Mesendoderm (in vitro differentiated cells): ENCODE measurements around the gene STX18.

ENCODE experiments used
- DNase-seq: peaks from one replicate; pipeline ENCODE4 v3.0.0; 2013
- H2AK5ac ChIP-seq: 2 replicates; pipeline ENCODE4 v1.6.1; 2013; ENCODE audit warnings: low read length, inconsistent platforms
- H2BK120ac ChIP-seq: 2 replicates; pipeline ENCODE4 v1.6.1; 2013; ENCODE audit warnings: low read depth, mild to moderate bottlenecking, low read length, moderate library complexity, mixed read lengths
- H2BK15ac ChIP-seq: replicated peaks from 2 replicates; pipeline ENCODE4 v1.6.1; 2013; ENCODE audit warnings: low read depth, mild to moderate bottlenecking, moderate library complexity
- H2BK5ac ChIP-seq: 2 replicates; pipeline ENCODE4 v1.6.1; 2013; ENCODE audit warnings: low read length, inconsistent platforms
- H3K18ac ChIP-seq: 2 replicates; pipeline ENCODE4 v1.6.1; 2013; ENCODE audit warnings: mild to moderate bottlenecking, low read length, mixed read lengths
- H3K23ac ChIP-seq: one replicate; pipeline ENCODE4 v1.6.1; 2013; ENCODE audit warnings: low read length
- H3K27ac ChIP-seq: 2 replicates; pipeline ENCODE4 v1.5.1; 2013; ENCODE audit warnings: low read depth, mild to moderate bottlenecking, inconsistent platforms, low read length, moderate library complexity
- H3K27me3 ChIP-seq: 2 replicates; pipeline ENCODE4 v1.6.1; 2013; ENCODE audit warnings: low read length, control low read depth, mild to moderate bottlenecking, inconsistent platforms; ENCODE audit not compliant: insufficient read depth, poor library complexity
- H3K36me3 ChIP-seq: 2 replicates; pipeline ENCODE4 v1.6.1; 2013; ENCODE audit warnings: low read length, inconsistent platforms; ENCODE audit not compliant: control insufficient read depth, insufficient read depth
- H3K4ac ChIP-seq: one replicate; pipeline ENCODE4 v1.6.1; 2013; ENCODE audit warnings: low read depth, mild to moderate bottlenecking, low read length, moderate library complexity
- H3K4me1 ChIP-seq: 2 replicates; pipeline ENCODE4 v1.6.1; 2013; ENCODE audit warnings: low read depth, low read length, inconsistent platforms; ENCODE audit not compliant: control insufficient read depth
- H3K4me2 ChIP-seq: 2 replicates; pipeline ENCODE4 v1.6.1; 2013; ENCODE audit warnings: low read length
- H3K4me3 ChIP-seq: 2 replicates; pipeline ENCODE4 v1.5.1; 2013; ENCODE audit warnings: mild to moderate bottlenecking, low read length
- H3K56ac ChIP-seq: one replicate; pipeline ENCODE4 v1.6.1; 2013; ENCODE audit warnings: low read length
- H3K79me1 ChIP-seq: 2 replicates; pipeline ENCODE4 v1.6.1; 2013; ENCODE audit warnings: low read length, inconsistent platforms
- H3K79me2 ChIP-seq: 2 replicates; pipeline ENCODE4 v1.6.1; 2013; ENCODE audit warnings: mild to moderate bottlenecking, low read length; ENCODE audit not compliant: control insufficient read depth, insufficient read depth
- H3K9ac ChIP-seq: 2 replicates; pipeline ENCODE4 v1.6.1; 2013; ENCODE audit warnings: low read length, inconsistent platforms
- H4K5ac ChIP-seq: one replicate; pipeline ENCODE4 v1.6.1; 2013; ENCODE audit warnings: low read length
- H4K8ac ChIP-seq: one replicate; pipeline ENCODE4 v1.6.1; 2013; ENCODE audit warnings: low read depth, mild to moderate bottlenecking, control low read depth, low read length, moderate library complexity
- WGBS: extraction: QIAGEN DNeasy Blood & Tissue Kit; methylation state at CpG from one replicate; pipeline ENCODE4 v1.1.7; 2013; ENCODE audit warnings: low lambda C conversion rate, missing lambda C conversion rate; ENCODE audit not compliant: insufficient coverage; ENCODE audit errors: extremely low coverage; 5-methylcytosine and 5-hydroxymethylcytosine counted together

STX18 gene

GRCh38 chr4:4410271-4410670, 131.6 kb downstream of the STX18 start:
- no CpG with 5 or more reads among the region's 15 CpGs for WGBS

GRCh38 chr4:4409416-4410115, 132.3 kb downstream of the STX18 start:
- Histone ChIP-seq H3K4me2 (no peak overlapping the region), H3K4ac (no peak overlapping the region), H2BK15ac (no peak overlapping the region), H2AK5ac (no peak overlapping the region), H3K23ac (no peak overlapping the region), H3K79me1 (no peaks in the 10 kb centered on the region), H3K9ac (no peak overlapping the region), H3K56ac (no peak overlapping the region), H3K4me1 (no peaks in the 10 kb centered on the region), H3K79me2 (no peaks in the 10 kb centered on the region), H4K8ac (no peak overlapping the region), H2BK120ac (no peak overlapping the region), H4K5ac (no peak overlapping the region), H3K27me3 (no peaks in the 10 kb centered on the region), H3K4me3 (no peak overlapping the region), H3K27ac (no peak overlapping the region), H3K36me3 (no peaks in the 10 kb centered on the region), H3K18ac (no peak overlapping the region), H2BK5ac (no peak overlapping the region)
- DNase-seq: no peak
- no CpG with 5 or more reads among the region's 23 CpGs for WGBS

More at GRCh38 chr4:4410271-4410670, 131.6 kb downstream of the STX18 start:
- H4K8ac ChIP-seq: no peak overlapping the region
- no peak overlapping the region for H2AK5ac ChIP-seq
- no peak overlapping the region for H2BK120ac ChIP-seq
- H3K23ac ChIP-seq: no peak overlapping the region
- H3K27me3 ChIP-seq: no peaks in the 10 kb centered on the region
- H2BK5ac ChIP-seq: no peak overlapping the region
- DNase-seq: no peak
- no peaks in the 10 kb centered on the region for H3K79me2 ChIP-seq
- no peak overlapping the region for H3K4me2 ChIP-seq
- no peaks in the 10 kb centered on the region for H3K36me3 ChIP-seq
- H3K79me1 ChIP-seq: no peaks in the 10 kb centered on the region
- no peak overlapping the region for H2BK15ac ChIP-seq
- no peak overlapping the region for H3K27ac ChIP-seq
- no peaks in the 10 kb centered on the region for H3K4me1 ChIP-seq
- no peak overlapping the region for H3K18ac ChIP-seq
- H3K4me3 ChIP-seq: no peak overlapping the region
- no peak overlapping the region for H3K56ac ChIP-seq
- no peak overlapping the region for H3K9ac ChIP-seq
- no peak overlapping the region for H3K4ac ChIP-seq
- H4K5ac ChIP-seq: no peak overlapping the region

DNA sequence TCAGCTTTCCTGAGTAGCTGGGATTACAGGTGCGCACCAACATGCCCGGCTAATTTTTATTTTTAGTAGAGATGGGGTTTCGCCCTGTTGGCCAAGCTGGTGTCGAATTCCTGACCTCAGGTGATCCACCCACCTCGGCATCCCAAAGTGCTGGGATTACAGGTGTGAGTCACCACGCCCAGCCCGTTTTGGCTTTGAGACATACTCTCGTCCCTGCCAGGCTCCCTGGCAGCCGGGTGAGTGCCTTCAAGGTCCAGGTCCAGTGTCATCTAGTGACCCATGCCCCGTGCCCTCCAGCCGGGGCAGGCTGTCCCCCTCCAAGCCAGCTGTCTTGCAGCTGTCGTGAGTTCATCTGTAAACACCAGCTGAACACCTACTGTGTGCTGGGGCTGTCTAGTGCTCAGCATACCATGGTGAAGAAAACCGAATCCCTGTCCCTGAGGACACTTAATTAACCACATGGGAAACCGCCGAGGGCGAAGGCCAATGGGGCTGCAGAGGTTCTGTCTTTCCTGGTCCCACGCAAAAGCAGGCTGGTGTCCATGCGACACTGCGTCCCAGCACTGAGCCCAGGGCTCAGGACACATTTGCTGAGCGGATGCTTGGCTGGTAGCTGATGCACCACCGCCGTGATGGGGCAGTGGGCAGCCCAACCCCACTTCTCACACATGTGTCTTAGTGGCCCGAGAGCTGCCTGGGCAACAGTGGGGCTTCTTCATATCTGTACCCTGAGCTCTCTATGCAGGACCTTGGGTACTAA, 133.1 kb downstream of the STX18 start:
- DNase-seq: no peak

GRCh38 chr4:4408132-4408523, 133.7 kb downstream of the STX18 start:
- Histone ChIP-seq H2BK5ac (no peak overlapping the region), H4K5ac (no peak overlapping the region), H3K4me3 (no peak overlapping the region)

More for the DNA sequence above, 133.1 kb downstream of the STX18 start:
- Histone ChIP-seq H4K8ac (no peak overlapping the region), H2BK15ac (no peak overlapping the region), H3K56ac (no peak overlapping the region), H3K27ac (no peak overlapping the region), H3K4ac (no peak overlapping the region), H4K5ac (no peak overlapping the region), H3K23ac (no peak overlapping the region), H3K27me3 (no peaks in the 10 kb centered on the region), H2AK5ac (no peak overlapping the region), H3K36me3 (no peaks in the 10 kb centered on the region), H3K18ac (no peak overlapping the region), H2BK120ac (no peak overlapping the region), H2BK5ac (no peak overlapping the region), H3K9ac (no peak overlapping the region), H3K79me2 (no peaks in the 10 kb centered on the region), H3K4me1 (no peaks in the 10 kb centered on the region), H3K4me3 (no peak overlapping the region), H3K4me2 (no peak overlapping the region), H3K79me1 (no peaks in the 10 kb centered on the region)
- WGBS: no CpG with 5 or more reads among the region's 23 CpGs

GRCh38 chr4:4407299-4408131, 134.3 kb downstream of the STX18 start:
- WGBS: no CpG with 5 or more reads among the region's 19 CpGs
- no peak overlapping the region for H2AK5ac ChIP-seq
- no peak overlapping the region for H2BK5ac ChIP-seq
- no peak overlapping the region for H3K18ac ChIP-seq
- no peak overlapping the region for H3K56ac ChIP-seq
- no peak overlapping the region for H2BK120ac ChIP-seq
- DNase-seq: no peak
- H3K4me2 ChIP-seq: no peak overlapping the region
- no peak overlapping the region for H3K4me3 ChIP-seq
- no peak overlapping the region for H3K4ac ChIP-seq
- no peak overlapping the region for H2BK15ac ChIP-seq
- no peak overlapping the region for H4K5ac ChIP-seq
- no peaks in the 10 kb centered on the region for H3K36me3 ChIP-seq
- H3K79me1 ChIP-seq: no peaks in the 10 kb centered on the region
- H4K8ac ChIP-seq: no peak overlapping the region
- no peak overlapping the region for H3K9ac ChIP-seq
- no peak overlapping the region for H3K23ac ChIP-seq
- H3K79me2 ChIP-seq: no peaks in the 10 kb centered on the region
- no peaks in the 10 kb centered on the region for H3K27me3 ChIP-seq
- H3K27ac ChIP-seq: no peak overlapping the region
- no peaks in the 10 kb centered on the region for H3K4me1 ChIP-seq

More at GRCh38 chr4:4408132-4408523, 133.7 kb downstream of the STX18 start:
- H3K18ac ChIP-seq: no peak overlapping the region
- no peaks in the 10 kb centered on the region for H3K79me1 ChIP-seq
- no peak for DNase-seq
- no CpG with 5 or more reads among the region's 13 CpGs for WGBS
- H3K56ac ChIP-seq: no peak overlapping the region
- no peak overlapping the region for H3K27ac ChIP-seq
- no peaks in the 10 kb centered on the region for H3K36me3 ChIP-seq
- H3K79me2 ChIP-seq: no peaks in the 10 kb centered on the region
- no peaks in the 10 kb centered on the region for H3K27me3 ChIP-seq
- H2AK5ac ChIP-seq: no peak overlapping the region
- H2BK15ac ChIP-seq: no peak overlapping the region
- no peaks in the 10 kb centered on the region for H3K4me1 ChIP-seq
- no peak overlapping the region for H3K4me2 ChIP-seq
- H3K9ac ChIP-seq: no peak overlapping the region
- no peak overlapping the region for H4K8ac ChIP-seq
- no peak overlapping the region for H2BK120ac ChIP-seq
- H3K4ac ChIP-seq: no peak overlapping the region
- H3K23ac ChIP-seq: no peak overlapping the region
